Vagina (tissue), 2 donors: Measurements from ENCODE around the gene XPC. TPM values are rescaled to one million over a fixed set of nuclear protein-coding genes. Genes with fewer than 3 reads are reported as not detected.
"Not testable (repeated sequence)": the region's sequence is repeated elsewhere in the genome, so short reads cannot be mapped to it uniquely, and the experiment has no call there.

ENCODE experiments used
- DNase-seq, 2 donors: peaks; one replicate each; pipeline ENCODE4 v3.0.0-alpha.2; 2017; ENCODE audit errors: extremely low spot score in 2 of 2
- H3K27ac ChIP-seq: fragments of 200-600 bp; sonication (generic); one replicate; pipeline ENCODE4 v1.5.1; 2019
- H3K27me3 ChIP-seq: fragments of 200-600 bp; sonication (generic); one replicate; pipeline ENCODE4 v1.5.1; 2019
- H3K36me3 ChIP-seq, 2 donors: fragments of 200-600 bp; sonication (generic); one replicate each; pipeline ENCODE4 v1.5.1; 2017 to 2019
- H3K4me1 ChIP-seq: fragments of 200-600 bp; sonication (generic); one replicate; pipeline ENCODE4 v1.5.1; 2019
- H3K4me3 ChIP-seq, 2 donors: fragments of 200-600 bp; sonication (generic); 1 replicate in 1 of 2; 2 replicates in 1 of 2; pipeline ENCODE4 v1.5.1; 2016 to 2019
- H3K9me3 ChIP-seq: fragments of 200-600 bp; sonication (generic); one replicate; pipeline ENCODE4 v1.5.1; 2019
- CTCF ChIP-seq, 3 experiments: fragments of 450-650 bp in 2 of 3; fragments of 200-600 bp in 1 of 3; sonication (generic) in 1 of 3; IDR thresholded peaks; one replicate each; pipeline ENCODE4 v1.5.1; 2017 to 2019; ENCODE audit warnings: antibody characterized with exemption in 3 of 3, mild to moderate bottlenecking in 2 of 3, moderate library complexity in 2 of 3
- POLR2A ChIP-seq, 2 donors: fragments of 450-650 bp; IDR thresholded peaks; one replicate each; pipeline ENCODE4 v1.6.1; 2017; ENCODE audit warnings: antibody characterized with exemption in 2 of 2, mild to moderate bottlenecking in 2 of 2, moderate library complexity in 2 of 2
- POLR2AphosphoS5 ChIP-seq, 2 donors: sonication (generic); formaldehyde crosslinking; IDR thresholded peaks; one replicate each; pipeline ENCODE4 v1.9.0; 2017; ENCODE audit warnings: antibody characterized with exemption in 2 of 2, mild to moderate bottlenecking in 2 of 2, low read depth in 1 of 2; ENCODE audit not compliant: insufficient read depth in 1 of 2
- intact Hi-C: fragments of 100-400 bp; cut with DNase I; formaldehyde crosslinking; loops from one replicate; pipeline ENCODE4 v1.15.1; 2023
- total RNA-seq: library from RNA; depleted of rRNA; stranded (reverse); fragments of >200 nt; gene quantifications from one replicate; pipeline ENCODE4 v1.2.3, GENCODE V29; 2016

XPC gene
- total RNA-seq, 1 donor from 2014 or later = 33.6 TPM

- H3K9me3 ChIP-seq = no peaks in the 10 kb centered on the region
- H3K4me1 ChIP-seq = peaks cover 46% of the 10 kb centered on the region
Observed at GRCh38 chr3:14121859-14122258, 56.5 kb downstream of the XPC start.

GRCh38 chr3:14120921-14121448 lies 57.4 kb downstream of the XPC start:
- H3K4me3 ChIP-seq, H3K36me3 ChIP-seq, intact Hi-C loops, H3K27me3 ChIP-seq, H3K27ac ChIP-seq, H3K9me3 ChIP-seq, DNase-seq: not testable (repeated sequence)
- peaks cover 37% of the 10 kb centered on the region for H3K4me1 ChIP-seq

More at GRCh38 chr3:14121859-14122258, 56.5 kb downstream of the XPC start:
- Histone ChIP-seq H3K4me3 (no peak overlapping the region), H3K27me3 (no peaks in the 10 kb centered on the region), H3K36me3 (no peaks in the 10 kb centered on the region), H3K27ac (no peak overlapping the region)
- DNase-seq = peak in 1 of 2 donors; percentile 69
- no peak for TF ChIP-seq CTCF (IDR thresholded peaks at IDR 0.05)
- TF ChIP-seq POLR2AphosphoS5 (IDR thresholded peaks at IDR 0.05; ENCODE audit: insufficient read depth in 1 of 2, low read depth in 1 of 2) = no peak
- TF ChIP-seq POLR2A (IDR thresholded peaks at IDR 0.05) = no peak
- intact Hi-C loops = no loop called here

- no peaks in the 10 kb centered on the region for H3K9me3 ChIP-seq
- DNase-seq = no peak
- peaks cover 0 to 9% of the 10 kb centered on the region in 2 donors for H3K36me3 ChIP-seq
- TF ChIP-seq POLR2A (IDR thresholded peaks at IDR 0.05) (no peak), POLR2AphosphoS5 (IDR thresholded peaks at IDR 0.05; ENCODE audit: insufficient read depth in 1 of 2, low read depth in 1 of 2) (no peak), CTCF (IDR thresholded peaks at IDR 0.05) (no peak)
- peaks cover 34% of the 10 kb centered on the region for H3K4me1 ChIP-seq
- H3K27me3 ChIP-seq = no peaks in the 10 kb centered on the region
- H3K27ac ChIP-seq = no peak overlapping the region
- no peak overlapping the region for H3K4me3 ChIP-seq
- intact Hi-C loops = no loop called here
Observed at GRCh38 chr3:14120111-14120920, 58.1 kb downstream of the XPC start.

- Histone ChIP-seq H3K36me3 (peaks cover 0 to 16% of the 10 kb centered on the region in 2 donors), H3K27ac (no peak overlapping the region), H3K4me3 (no peak overlapping the region), H3K9me3 (no peaks in the 10 kb centered on the region), H3K27me3 (no peaks in the 10 kb centered on the region), H3K4me1 (peaks cover 34% of the 10 kb centered on the region)
- TF ChIP-seq POLR2A (IDR thresholded peaks at IDR 0.05) (no peak), CTCF (IDR thresholded peaks at IDR 0.05) (no peak), POLR2AphosphoS5 (IDR thresholded peaks at IDR 0.05; ENCODE audit: insufficient read depth in 1 of 2, low read depth in 1 of 2) (no peak)
- intact Hi-C loops = no loop called here
- DNase-seq = no peak
Observed at GRCh38 chr3:14119651-14120050, 58.8 kb downstream of the XPC start.

GRCh38 chr3:14118400-14119381 lies 59.7 kb downstream of the XPC start:
- Histone ChIP-seq H3K36me3 (peaks cover 0 to 19% of the 10 kb centered on the region in 2 donors), H3K4me3 (no peak overlapping the region), H3K4me1 (peaks cover 29% of the 10 kb centered on the region), H3K9me3 (no peaks in the 10 kb centered on the region), H3K27me3 (no peaks in the 10 kb centered on the region), H3K27ac (peak overlapping the region; percentile 20)
- no peak for TF ChIP-seq POLR2A (IDR thresholded peaks at IDR 0.05)
- peak in 1 of 2 donors; percentile 51 for TF ChIP-seq POLR2AphosphoS5 (IDR thresholded peaks at IDR 0.05; ENCODE audit: insufficient read depth in 1 of 2, low read depth in 1 of 2)
- no peak for DNase-seq
- intact Hi-C loops = no loop called here
